K562 (cell line): ENCODE results near the gene ADARB2. TPM values are rescaled to one million over a fixed set of nuclear protein-coding genes. Genes with fewer than 3 reads are reported as not detected.

Experiments used
- ATAC-seq: fragments of 200-7000 bp; cut with Tn5 transposase; 3 replicates; pipeline ENCODE4 v1.9.1; 2020; ENCODE audit warnings: moderate library complexity
- BruUV-seq: library from RNA; stranded (reverse); fragments of 400-500 nt; replicated peaks from 2 replicates; lab custom pipeline; 2021; lab: Mats Ljungman, UMichigan
- CTCF ChIA-PET: fragments of 300-600 bp; formaldehyde crosslinking; extraction: SDS; loops from one replicate; lab custom pipeline; 2021; ENCODE audit warnings: low intra/inter-chr PET ratio; lab: Yijun Ruan, JAX
- POLR2A ChIA-PET: fragments of 300-600, 350-650 bp; sonication (Branson Sonifier 250); formaldehyde crosslinking; extraction: SDS; loops from one replicate; lab custom pipeline; 2021; ENCODE audit warnings: antibody characterized with exemption, inconsistent platforms; lab: Yijun Ruan, JAX
- DNase-seq, 4 experiments: peaks; one replicate each; pipeline versions ENCODE4 v3.0.0 to v3.0.0-alpha.2; 2011 to 2018; ENCODE audit warnings: low spot score in 3 of 4, mixed read lengths in 3 of 4; ENCODE audit errors: extremely low read depth in 1 of 4
- FAIRE-seq: peaks from 2 replicates; lab custom pipeline; 2011; peaks lifted over from hg19 to GRCh38; lab: Jason Lieb, UNC
- H2AFZ ChIP-seq: 2 replicates; pipeline ENCODE4 v1.6.0; 2011; ENCODE audit warnings: low read depth, low read length, control low read depth, inconsistent platforms
- H3K27ac ChIP-seq: fragments of 200-600 bp; 3 replicates; pipeline ENCODE4 v1.8.0; 2011; ENCODE audit warnings: low read depth, mild to moderate bottlenecking, control low read depth, inconsistent platforms, low read length, moderate library complexity, mixed read lengths; ENCODE audit errors: extremely low read depth
- H3K27me3 ChIP-seq, 2 experiments: fragments of 300-600 bp in 1 of 2; 2 replicates in 1 of 2; 3 replicates in 1 of 2; pipeline versions ENCODE4 v1.6.0 to v1.8.0; 2011; ENCODE audit warnings: inconsistent platforms in 2 of 2, low read length in 2 of 2, mild to moderate bottlenecking in 1 of 2, mixed read lengths in 1 of 2, moderate library complexity in 1 of 2; ENCODE audit not compliant: control insufficient read depth in 2 of 2, insufficient read depth in 2 of 2
- H3K36me3 ChIP-seq: fragments of 300-600 bp; 3 replicates; pipeline ENCODE4 v1.8.0; 2011; ENCODE audit warnings: mild to moderate bottlenecking, low read length, inconsistent platforms; ENCODE audit not compliant: control insufficient read depth, insufficient read depth
- H3K4me1 ChIP-seq, 2 experiments: fragments of 200-600 bp in 1 of 2; replicated peaks in 1 of 2; 2 replicates in 1 of 2; 3 replicates in 1 of 2; pipeline versions ENCODE4 v1.5.1 to v1.8.0; 2011; ENCODE audit warnings: inconsistent platforms in 2 of 2, low read length in 2 of 2, mild to moderate bottlenecking in 1 of 2, mixed read lengths in 1 of 2, moderate library complexity in 1 of 2; ENCODE audit not compliant: control insufficient read depth in 2 of 2, insufficient read depth in 2 of 2
- H3K4me2 ChIP-seq: 2 replicates; pipeline ENCODE4 v1.6.1; 2011; ENCODE audit warnings: low read length, control low read depth, inconsistent platforms, mixed read lengths; ENCODE audit not compliant: insufficient read depth
- H3K4me3 ChIP-seq: fragments of 200-600 bp; sonication (generic), shearing (Covaris generic); 2 replicates; pipeline ENCODE4 v1.5.1; 2016; ENCODE audit warnings: control low read depth, inconsistent platforms
- H3K79me2 ChIP-seq: fragments of 200-600 bp; 3 replicates; pipeline ENCODE4 v1.8.0; 2011; ENCODE audit warnings: low read length, inconsistent platforms; ENCODE audit not compliant: control insufficient read depth, insufficient read depth
- H3K9ac ChIP-seq, 2 experiments: 2 replicates each; pipeline versions ENCODE4 v1.6.0 to v1.6.1; 2011; ENCODE audit warnings: low read depth in 2 of 2, low read length in 2 of 2, control low read depth in 1 of 2, inconsistent platforms in 1 of 2, mild to moderate bottlenecking in 1 of 2, mixed read lengths in 1 of 2; ENCODE audit not compliant: insufficient read depth in 1 of 2
- H3K9me1 ChIP-seq: one replicate; pipeline ENCODE4 v1.6.0; 2011; ENCODE audit warnings: inconsistent platforms, mild to moderate bottlenecking, low read length, moderate library complexity; ENCODE audit not compliant: control insufficient read depth, insufficient read depth
- H3K9me3 ChIP-seq: replicated peaks from 2 replicates; pipeline ENCODE4 v1.5.1; 2011; ENCODE audit warnings: low read depth, low read length, inconsistent platforms; ENCODE audit not compliant: control insufficient read depth, insufficient read depth
- H4K20me1 ChIP-seq: replicated peaks from 2 replicates; pipeline ENCODE4 v1.6.1; 2011; ENCODE audit warnings: low read length, inconsistent platforms, mixed read lengths; ENCODE audit not compliant: control insufficient read depth, insufficient read depth
- BHLHE40 ChIP-seq: IDR thresholded peaks from 2 replicates; pipeline ENCODE4 v1.6.1; 2011; ENCODE audit warnings: low read length, improper control_type of control experiment
- BMI1 ChIP-seq: fragments of 150-350 bp; IDR thresholded peaks from 2 replicates; pipeline ENCODE4 v1.6.1; 2014; ENCODE audit warnings: low read length
- CREBBP ChIP-seq: IDR thresholded peaks from one replicate; pipeline ENCODE4 v1.6.1; 2012; ENCODE audit warnings: low read depth, mild to moderate bottlenecking, control low read depth, inconsistent platforms, low read length
- EP400 ChIP-seq: fragments of 450-650 bp; IDR thresholded peaks from 2 replicates; pipeline ENCODE4 v1.6.1; 2017; ENCODE audit warnings: antibody characterized with exemption, mild to moderate bottlenecking, moderate library complexity
- HMGN3 ChIP-seq: IDR thresholded peaks from 2 replicates; pipeline ENCODE4 v1.6.1; 2011; ENCODE audit warnings: borderline replicate concordance, low read depth, mild to moderate bottlenecking, mixed read lengths, low read length; ENCODE audit not compliant: insufficient read length; ENCODE audit errors: extremely low read depth
- MED1 ChIP-seq: sonication (generic); formaldehyde crosslinking; IDR thresholded peaks from 2 replicates; pipeline ENCODE4 v1.8.1; 2023; ENCODE audit warnings: missing genetic modification reagents, borderline replicate concordance
- MYNN ChIP-seq, 2 experiments: sonication (generic); formaldehyde crosslinking in 1 of 2; IDR thresholded peaks; 2 replicates each; pipeline versions ENCODE4 v1.5.0 to v1.6.1; 2016 to 2020; ENCODE audit warnings: antibody characterized with exemption in 1 of 2, missing genetic modification reagents in 1 of 2
- PHB2 ChIP-seq: fragments of 450-650 bp; IDR thresholded peaks from 2 replicates; pipeline ENCODE4 v1.6.1; 2017; ENCODE audit warnings: low read depth
- SIN3A ChIP-seq, 2 experiments: fragments of 150-350 bp in 1 of 2; IDR thresholded peaks; 2 replicates each; pipeline ENCODE4 v1.6.1; 2011 to 2016; ENCODE audit warnings: borderline replicate concordance in 2 of 2, low read depth in 2 of 2, low read length in 2 of 2, mild to moderate bottlenecking in 2 of 2, moderate library complexity in 2 of 2; ENCODE audit not compliant: control insufficient read depth in 1 of 2
- ZNF274 ChIP-seq: IDR thresholded peaks from 2 replicates; pipeline ENCODE4 v1.6.1; 2011; ENCODE audit warnings: low read depth, mild to moderate bottlenecking, low read length, moderate library complexity, borderline replicate concordance
- ZNF561 ChIP-seq: fragments of 450-650 bp; formaldehyde crosslinking; conservative IDR thresholded peaks from 2 replicates; pipeline ENCODE4 v1.4.0; 2020; ENCODE audit warnings: mild to moderate bottlenecking, moderate library complexity
- WGBS: fragments of 100-300 bp; shearing (Covaris generic); methylation state at CpG from one replicate; pipeline ENCODE4 v1.1.6; 2016; ENCODE audit warnings: low coverage, mixed read lengths; ENCODE audit not compliant: insufficient coverage; ENCODE audit errors: missing lambda C conversion rate; 5-methylcytosine and 5-hydroxymethylcytosine counted together
- in situ Hi-C: fragments of 300-500 bp; cut with MboI; formaldehyde crosslinking; loops from 4 replicates; pipeline ENCODE4 v1.15.0; 2018; ENCODE audit warnings: inconsistent platforms, mixed read lengths
- intact Hi-C: fragments of 100-400 bp; cut with micrococcal nuclease; formaldehyde crosslinking; loops from 2 replicates; pipeline ENCODE4 v1.14.2; 2022
- polyA plus RNA-seq, 8 experiments: library from polyadenylated mRNA; depleted of rRNA in 4 of 8; stranded (reverse) in 5 of 8; unstranded in 3 of 8; fragments of >200 nt; fragmentation: Nextera tagmentation in 2 of 8; fragmentation: Illumina TruSeq in 1 of 8; extraction: Ambion mirVana in 2 of 8; extraction: Trizol in 1 of 8; gene quantifications; 2 replicates each; pipeline versions ENCODE4 v1.2.1 to v1.2.3, GENCODE V29; 2011 to 2014; ENCODE audit warnings: inconsistent platforms in 1 of 8, missing spikeins in 1 of 8
- total RNA-seq, 7 experiments: library from RNA; depleted of rRNA in 6 of 7; stranded (reverse); fragments of >200 nt in 6 of 7; fragmentation: Illumina TruSeq in 2 of 7; extraction: Trizol in 2 of 7; gene quantifications; 2 replicates each; pipeline versions ENCODE4 v1.2.1 to v1.2.3, GENCODE V29; 2011 to 2021; ENCODE audit warnings: low replicate concordance in 1 of 7
- TF ChIP-seq, protein P1 (sequence below): fragments of 450-650 bp; conservative IDR thresholded peaks from 2 replicates; pipeline ENCODE4 v1.6.1; 2016; ENCODE audit warnings: missing genetic modification characterization, low read depth, mild to moderate bottlenecking, control low read depth, missing compliant biosample characterization

The ADARB2 gene
- total and polyA plus RNA-seq, 9 of the 15 experiments (the other 6 are each of a cell fraction or from before 2014, with no cell fraction given) = not detected

DNA sequence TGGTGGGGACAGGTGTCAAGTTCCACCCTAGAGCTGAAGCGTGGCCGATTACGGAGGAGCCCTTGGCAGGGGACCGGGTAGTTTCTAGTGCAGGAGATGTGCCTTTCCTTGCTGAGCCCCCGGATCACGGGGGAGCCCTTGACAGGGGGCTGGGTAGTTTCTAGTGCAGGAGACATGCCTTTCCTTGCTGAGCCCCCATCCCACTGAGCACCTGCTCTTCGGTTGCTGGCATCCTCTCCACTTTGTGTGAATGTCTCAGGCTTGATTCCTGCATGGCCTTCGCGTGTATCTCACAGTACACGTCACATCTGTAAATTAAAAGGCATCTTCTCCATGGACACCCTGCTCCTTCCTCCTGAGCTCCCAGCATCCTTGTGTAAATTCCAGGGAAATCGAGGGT, 263.5 kb downstream of the ADARB2 start:
- in situ Hi-C loops (no loop called here), intact Hi-C loops (no loop called here)
- Histone ChIP-seq H3K79me2 (no peaks in the 10 kb centered on the region), H3K4me3 (no peak overlapping the region), H2AFZ (no peak overlapping the region), H3K9me3 (no peaks in the 10 kb centered on the region), H3K27ac (no peak overlapping the region), H4K20me1 (no peaks in the 10 kb centered on the region), H3K4me1 (no peaks in the 10 kb centered on the region; a peak in 1 of 5 replicates), H3K4me2 (no peak overlapping the region), H3K9ac (no peak overlapping the region), H3K36me3 (no peaks in the 10 kb centered on the region), H3K9me1 (no peaks in the 10 kb centered on the region), H3K27me3 (peaks cover 9 to 70% of the 10 kb centered on the region in 2 experiments; a peak in 4 of 5 replicates)
- TF ChIP-seq BMI1 = no peak
- WGBS = 3% methylated on average over 11 of the region's 11 CpGs
- BruUV-seq = no TSS peak
- ChIA-PET POLR2A (interaction anchor here (0.9 kb wide), 1 partner anchor 9 kb away, joined by 3 read pairs; no protein-coding TSS in a partner anchor), CTCF (no interaction called here)
- FAIRE-seq (no peak), ATAC-seq (no peak), DNase-seq (no peak)

DNA sequence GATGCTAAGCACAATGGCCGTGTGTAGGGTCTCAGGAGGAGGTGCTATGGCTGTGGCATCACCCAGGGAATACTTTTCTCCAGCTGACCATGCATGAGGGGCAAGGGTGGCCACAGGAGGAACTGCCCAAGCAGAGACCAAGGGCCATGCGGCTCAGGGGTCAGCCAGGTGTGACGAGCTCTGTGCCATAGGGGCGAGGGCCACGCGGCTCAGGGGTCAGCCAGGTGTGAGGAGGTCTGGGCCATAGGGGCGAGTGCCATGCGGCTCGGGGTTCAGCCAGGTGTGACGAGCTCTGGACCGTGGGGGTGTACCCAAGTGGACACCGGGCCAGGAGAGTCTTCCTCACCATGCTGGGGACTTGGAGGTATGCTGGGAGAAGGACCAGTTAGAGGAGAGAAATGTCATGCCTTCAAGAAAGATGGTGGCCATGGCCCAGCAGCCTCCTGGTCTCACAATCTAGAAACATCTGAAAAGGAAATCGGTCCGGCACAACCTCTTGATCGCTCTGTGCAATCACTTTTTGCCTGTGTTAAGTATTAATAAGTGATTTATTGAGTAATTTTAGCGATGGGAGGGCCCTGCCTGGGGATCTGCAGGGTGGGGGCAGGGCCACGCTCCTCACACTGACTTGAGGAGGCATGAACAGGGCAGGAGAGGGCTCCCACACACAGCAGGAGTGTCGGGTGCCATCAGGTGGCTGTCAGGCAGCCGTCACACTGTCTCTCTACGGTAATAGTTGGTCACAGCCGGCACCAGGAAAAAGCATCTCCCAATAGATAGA, 265.0 kb downstream of the ADARB2 start:
- FAIRE-seq (no peak), DNase-seq (no peak), ATAC-seq (0 out of 3 replicates have a peak, but pooled peaks have one; percentile 34)
- intact Hi-C loops = no loop called here
- no TSS peak for BruUV-seq
- no peak overlapping the region for H3K9ac ChIP-seq
- ChIA-PET POLR2A (no interaction called here), CTCF (no interaction called here)
- in situ Hi-C loops = no loop called here
- H3K4me1 ChIP-seq = no peaks in the 10 kb centered on the region; a peak in 1 of 5 replicates
- H3K27me3 ChIP-seq = peaks cover 16 to 67% of the 10 kb centered on the region in 2 experiments; a peak in 4 of 5 replicates
- H3K9me1 ChIP-seq = no peaks in the 10 kb centered on the region
- no peaks in the 10 kb centered on the region for H3K79me2 ChIP-seq
- H3K27ac ChIP-seq = no peak overlapping the region
- no peak overlapping the region for H3K4me2 ChIP-seq
- no peaks in the 10 kb centered on the region for H3K36me3 ChIP-seq
- H2AFZ ChIP-seq = no peak overlapping the region
- no peak overlapping the region for H3K4me3 ChIP-seq
- H3K9me3 ChIP-seq = no peaks in the 10 kb centered on the region
- 0% methylated on average over 21 of the region's 21 CpGs for WGBS
- H4K20me1 ChIP-seq = no peaks in the 10 kb centered on the region
- TF ChIP-seq MED1 (CRISPR knock-in tag) = no peak
- no peak for TF ChIP-seq BHLHE40
- TF ChIP-seq EP400 = no peak
- no peak for TF ChIP-seq PHB2
- TF ChIP-seq, protein P1, sequence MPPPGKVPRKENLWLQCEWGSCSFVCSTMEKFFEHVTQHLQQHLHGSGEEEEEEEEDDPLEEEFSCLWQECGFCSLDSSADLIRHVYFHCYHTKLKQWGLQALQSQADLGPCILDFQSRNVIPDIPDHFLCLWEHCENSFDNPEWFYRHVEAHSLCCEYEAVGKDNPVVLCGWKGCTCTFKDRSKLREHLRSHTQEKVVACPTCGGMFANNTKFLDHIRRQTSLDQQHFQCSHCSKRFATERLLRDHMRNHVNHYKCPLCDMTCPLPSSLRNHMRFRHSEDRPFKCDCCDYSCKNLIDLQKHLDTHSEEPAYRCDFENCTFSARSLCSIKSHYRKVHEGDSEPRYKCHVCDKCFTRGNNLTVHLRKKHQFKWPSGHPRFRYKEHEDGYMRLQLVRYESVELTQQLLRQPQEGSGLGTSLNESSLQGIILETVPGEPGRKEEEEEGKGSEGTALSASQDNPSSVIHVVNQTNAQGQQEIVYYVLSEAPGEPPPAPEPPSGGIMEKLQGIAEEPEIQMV = no peak
- no peak for TF ChIP-seq SIN3A (IDR thresholded peaks at IDR 0.05; ENCODE audit: borderline replicate concordance in 2 of 2, control insufficient read depth in 1 of 2, low read depth in 2 of 2, low read length in 2 of 2)
- no peak for TF ChIP-seq MYNN (IDR thresholded peaks at IDR 0.05)
- no peak for TF ChIP-seq MYNN (CRISPR knock-in tag; IDR thresholded peaks at IDR 0.05)
- no peak for TF ChIP-seq ZNF561 (CRISPR knock-in tag)
- no peak for TF ChIP-seq CREBBP
- TF ChIP-seq HMGN3 = no peak
- TF ChIP-seq ZNF274 = no peak
